Tibial nerve (tissue), 4 donors: ENCODE results near the gene SKAP1.

Source experiments
- EP300 ChIP-seq, 2 donors: sonication (generic); formaldehyde crosslinking; IDR thresholded peaks; one replicate each; pipeline ENCODE4 v1.6.1; 2017; ENCODE audit warnings: antibody characterized with exemption in 2 of 2, mild to moderate bottlenecking in 1 of 2
- POLR2A ChIP-seq, 2 donors: fragments of 450-650 bp; IDR thresholded peaks; one replicate each; pipeline ENCODE4 v1.6.1; 2017; ENCODE audit warnings: antibody characterized with exemption in 2 of 2, mild to moderate bottlenecking in 2 of 2, moderate library complexity in 2 of 2
- TF ChIP-seq, protein P1 (sequence below), 5 experiments: fragments of 200-600 bp in 3 of 5; fragments of 450-650 bp in 2 of 5; sonication (generic) in 3 of 5; IDR thresholded peaks; one replicate each; pipeline ENCODE4 v1.5.1; 2016 to 2019; ENCODE audit warnings: antibody characterized with exemption in 5 of 5, mild to moderate bottlenecking in 3 of 5, moderate library complexity in 2 of 5

GRCh38 chr17:48229936-48230335 is 200.1 kb downstream of the SKAP1 start:
- TF ChIP-seq, protein P1, sequence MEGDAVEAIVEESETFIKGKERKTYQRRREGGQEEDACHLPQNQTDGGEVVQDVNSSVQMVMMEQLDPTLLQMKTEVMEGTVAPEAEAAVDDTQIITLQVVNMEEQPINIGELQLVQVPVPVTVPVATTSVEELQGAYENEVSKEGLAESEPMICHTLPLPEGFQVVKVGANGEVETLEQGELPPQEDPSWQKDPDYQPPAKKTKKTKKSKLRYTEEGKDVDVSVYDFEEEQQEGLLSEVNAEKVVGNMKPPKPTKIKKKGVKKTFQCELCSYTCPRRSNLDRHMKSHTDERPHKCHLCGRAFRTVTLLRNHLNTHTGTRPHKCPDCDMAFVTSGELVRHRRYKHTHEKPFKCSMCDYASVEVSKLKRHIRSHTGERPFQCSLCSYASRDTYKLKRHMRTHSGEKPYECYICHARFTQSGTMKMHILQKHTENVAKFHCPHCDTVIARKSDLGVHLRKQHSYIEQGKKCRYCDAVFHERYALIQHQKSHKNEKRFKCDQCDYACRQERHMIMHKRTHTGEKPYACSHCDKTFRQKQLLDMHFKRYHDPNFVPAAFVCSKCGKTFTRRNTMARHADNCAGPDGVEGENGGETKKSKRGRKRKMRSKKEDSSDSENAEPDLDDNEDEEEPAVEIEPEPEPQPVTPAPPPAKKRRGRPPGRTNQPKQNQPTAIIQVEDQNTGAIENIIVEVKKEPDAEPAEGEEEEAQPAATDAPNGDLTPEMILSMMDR (IDR thresholded peaks at IDR 0.05): no peak
- no peak for TF ChIP-seq EP300 (IDR thresholded peaks at IDR 0.05)
- TF ChIP-seq POLR2A (IDR thresholded peaks at IDR 0.05): no peak
